GM19395 (cell line): ENCODE data around the gene PRELP.
"Not testable (repeated sequence)": the region's sequence is repeated elsewhere in the genome, so short reads cannot be mapped to it uniquely, and the experiment has no call there.

Source experiments
- ATAC-seq: cut with Tn5 transposase; IDR thresholded peaks from one replicate; pipeline ENCODE4 v1.9.1; 2021; ENCODE audit warnings: mild to moderate bottlenecking, moderate library complexity; ENCODE audit not compliant: unreplicated experiment

The PRELP gene

DNA sequence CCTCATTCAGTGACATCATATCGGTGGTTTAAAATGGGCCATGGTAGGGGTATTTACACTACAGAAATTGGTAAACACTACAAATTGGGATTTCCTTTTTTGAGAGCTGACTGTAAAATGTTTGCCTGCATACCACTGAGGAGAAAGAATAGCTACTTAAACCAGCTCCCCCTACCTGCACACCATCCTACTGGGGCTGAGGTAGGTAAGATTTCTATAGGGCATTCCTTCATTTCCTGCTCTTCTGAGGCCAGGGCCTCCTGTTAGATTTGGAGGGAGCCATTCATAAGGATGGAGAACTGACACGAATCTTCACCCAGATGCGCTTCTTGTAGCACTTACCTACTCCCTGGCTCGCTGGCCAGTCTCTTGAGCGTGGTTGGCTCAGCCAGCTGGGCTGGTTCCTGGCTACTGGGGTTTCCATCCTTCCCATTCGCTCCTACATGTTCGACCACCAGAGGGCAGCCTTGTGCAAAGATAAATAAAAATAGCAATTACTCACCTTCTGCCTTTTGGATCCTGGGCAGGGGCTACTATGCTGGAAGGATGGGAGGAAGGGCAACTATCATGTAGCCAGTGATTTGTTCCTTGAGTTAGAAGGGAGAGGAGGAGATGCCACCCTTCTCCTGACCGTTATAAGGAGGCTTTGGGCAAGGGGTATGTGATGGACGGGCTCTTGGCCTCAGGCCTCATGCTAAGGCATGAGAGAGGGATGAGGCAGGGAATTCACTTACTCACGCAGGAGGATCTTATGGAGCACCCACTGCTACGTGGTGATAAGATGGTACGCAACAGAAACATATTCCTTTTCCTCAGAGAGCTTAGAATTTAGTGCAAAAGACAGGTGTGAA lies 29.0 kb downstream of the PRELP start:
- ATAC-seq: no peak

DNA sequence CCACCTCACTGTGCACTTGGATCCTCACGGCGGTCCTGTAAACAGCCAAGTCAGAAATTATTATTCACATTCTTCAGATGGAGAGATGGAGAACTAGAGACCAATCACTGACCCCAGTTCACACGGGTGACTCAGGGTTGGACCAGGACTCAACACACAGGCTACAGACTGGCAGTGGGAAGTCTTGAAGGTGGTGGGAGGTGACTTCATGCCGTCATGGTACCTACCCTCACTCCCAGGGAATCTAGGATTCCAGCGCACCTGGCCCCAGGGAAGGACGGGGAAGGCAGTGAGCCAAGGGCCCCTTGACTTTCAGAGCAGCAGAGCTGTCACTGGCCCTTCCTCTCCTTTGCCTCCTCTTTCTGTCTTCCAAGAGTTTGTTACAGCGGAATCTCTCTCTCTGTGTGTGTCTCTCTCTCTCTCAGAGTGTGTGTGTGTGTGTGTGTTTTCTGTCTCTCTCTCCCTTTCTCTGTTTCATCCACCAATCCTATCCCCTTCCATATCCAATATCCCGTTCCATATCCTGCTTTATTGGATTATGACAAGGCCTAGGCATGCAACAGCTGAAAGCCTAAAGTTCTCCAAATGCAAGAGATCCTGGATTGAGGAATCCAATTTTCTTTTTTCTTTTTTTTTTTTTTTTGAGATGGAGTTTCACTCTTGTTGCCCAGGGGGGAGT lies 30.1 kb downstream of the PRELP start:
- ATAC-seq: no peak

DNA sequence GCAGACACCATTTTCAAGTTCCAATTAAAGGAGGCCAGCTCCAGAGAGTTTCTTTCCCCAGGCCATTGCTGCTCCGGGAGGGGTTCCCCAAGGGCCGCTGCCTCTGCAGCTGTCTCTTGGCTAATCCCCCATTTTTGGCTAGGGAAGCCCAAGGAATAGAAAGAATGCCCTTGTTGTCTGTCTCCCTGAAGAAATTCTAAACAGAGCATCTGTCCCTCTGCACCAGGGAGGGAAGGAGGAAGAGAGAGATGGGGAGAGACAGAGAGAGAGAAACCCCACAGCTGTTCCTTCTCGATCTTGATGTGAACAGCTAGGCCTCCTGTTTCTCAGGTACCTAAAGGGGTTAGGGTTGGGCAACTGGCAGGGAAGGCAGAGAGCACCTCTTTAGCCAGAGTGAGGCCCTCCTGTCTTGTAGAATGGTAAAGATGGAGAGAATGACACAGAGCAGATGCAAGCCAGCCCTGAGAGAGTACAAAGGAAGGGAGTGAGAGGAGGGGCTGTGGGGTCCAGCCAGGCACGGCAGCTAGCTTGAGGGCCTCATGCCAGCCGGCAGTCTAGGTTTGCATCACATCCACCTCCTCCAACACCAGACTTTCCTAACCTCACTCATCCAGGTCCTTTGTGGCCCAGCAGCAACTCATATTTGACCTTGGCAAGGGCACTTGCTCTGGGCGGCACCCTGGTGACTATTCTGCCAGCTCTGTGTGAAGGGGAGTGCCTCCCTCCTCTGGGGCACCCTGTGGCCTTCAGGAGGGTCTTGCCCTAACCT lies 31.4 kb downstream of the PRELP start:
- ATAC-seq: no peak

- ATAC-seq: no peak
Measured at GRCh38 chr1:203507759-203508158, 32.2 kb downstream of the PRELP start.

GRCh38 chr1:203508463-203509073 lies 33.0 kb downstream of the PRELP start:
- ATAC-seq: no peak

DNA sequence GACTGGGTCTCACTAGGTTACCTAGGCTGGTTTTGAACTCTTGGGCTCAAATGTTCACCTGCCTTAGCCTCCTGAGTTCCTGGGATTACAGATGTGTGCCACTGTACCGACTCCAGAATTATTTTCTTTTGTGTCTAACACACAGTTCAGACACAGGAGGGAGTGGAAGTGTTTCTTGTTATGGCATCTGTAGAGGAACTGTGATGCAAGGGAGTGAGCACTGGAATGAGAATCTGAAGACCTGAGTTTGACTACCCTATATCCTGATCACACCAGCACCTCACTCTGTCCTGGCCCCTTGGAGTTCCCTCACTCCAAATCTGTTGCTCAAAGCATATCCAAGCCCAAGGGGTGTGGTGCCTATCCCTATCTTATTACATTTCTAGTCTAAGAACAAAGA lies 33.5 kb downstream of the PRELP start:
- ATAC-seq: no peak

DNA sequence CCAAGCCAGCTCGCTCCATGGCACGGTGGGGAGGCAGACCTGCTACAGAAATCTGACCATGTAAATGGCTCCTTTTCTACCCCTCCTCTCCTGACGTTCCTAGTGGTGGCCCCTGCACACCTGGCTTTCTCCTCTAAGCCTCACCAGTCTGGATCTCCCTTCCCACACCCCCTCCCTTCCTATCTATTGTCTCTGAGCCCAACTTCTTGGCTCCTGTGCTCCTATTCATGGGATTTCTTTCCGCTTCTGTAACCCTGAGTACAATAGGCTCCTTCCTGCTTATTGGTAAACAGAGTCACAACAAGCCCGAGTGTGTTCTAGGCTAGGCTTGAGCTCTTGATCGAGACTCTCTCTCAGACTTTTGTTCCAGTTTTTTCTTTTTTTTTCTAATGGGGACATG lies 35.9 kb downstream of the PRELP start:
- no peak for ATAC-seq

- no peak for ATAC-seq
Measured at GRCh38 chr1:203511930-203512329, 36.3 kb downstream of the PRELP start.

- no peak for ATAC-seq
Measured at GRCh38 chr1:203512517-203512847, 36.9 kb downstream of the PRELP start.

DNA sequence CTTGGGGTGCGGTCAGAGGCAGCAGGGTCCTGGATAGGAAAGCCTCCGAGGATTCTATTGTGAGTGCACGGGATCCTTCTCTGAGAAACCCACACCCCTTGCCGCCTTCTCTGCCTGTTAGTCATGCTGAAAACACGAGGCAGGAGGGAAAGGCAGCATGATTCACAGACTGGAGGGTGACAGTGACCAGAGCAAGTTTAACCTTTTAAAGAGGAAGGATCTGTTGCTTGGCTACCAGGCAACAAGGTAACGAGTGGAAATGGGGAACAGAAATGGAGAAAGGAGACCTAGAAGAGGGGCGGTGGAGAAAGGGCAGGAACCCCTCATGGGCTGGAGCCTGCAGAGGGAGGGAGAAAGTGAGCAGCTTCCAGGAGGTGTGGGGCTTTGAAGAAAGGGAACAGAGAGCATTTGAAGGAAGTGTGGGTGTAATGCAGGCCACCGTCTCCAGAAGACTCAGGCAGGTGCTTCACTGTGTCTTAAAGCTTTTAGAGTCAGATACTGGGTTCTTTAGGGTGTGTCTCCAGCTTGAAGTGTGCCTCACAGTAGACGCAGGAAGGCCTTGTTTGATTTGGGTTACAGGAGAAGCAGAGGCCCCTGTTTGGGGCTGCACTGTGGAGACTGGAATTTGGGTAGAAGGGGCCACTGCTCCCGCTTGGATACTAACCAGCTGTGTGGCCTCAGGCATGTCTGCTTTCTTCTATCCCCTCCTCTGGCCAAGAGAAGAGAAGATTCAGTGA lies 37.4 kb downstream of the PRELP start:
- ATAC-seq: no peak

- ATAC-seq: no peak
Measured at GRCh38 chr1:203513585-203514031, 38.0 kb downstream of the PRELP start.

- ATAC-seq: no peak
Measured at GRCh38 chr1:203516184-203516583, 40.6 kb downstream of the PRELP start.

DNA sequence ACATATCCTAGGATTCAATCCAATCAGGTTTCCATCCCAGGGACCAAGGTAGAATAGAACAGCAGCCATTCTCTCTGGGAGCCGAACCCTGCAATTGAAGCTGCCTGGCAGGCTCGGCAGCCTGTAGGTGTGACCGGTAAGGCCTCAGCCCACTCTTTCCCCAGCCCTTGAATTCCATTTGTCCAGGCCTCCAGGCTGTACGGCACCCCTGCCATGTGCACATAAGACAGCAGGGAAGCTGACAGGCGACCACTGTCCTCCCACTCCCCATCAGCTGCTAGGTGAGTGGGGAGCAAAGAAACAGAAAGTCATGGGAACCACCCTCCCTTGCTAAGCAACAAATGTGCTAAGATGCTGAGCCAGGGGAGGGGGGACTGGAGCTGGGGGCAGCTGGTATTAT lies 41.3 kb downstream of the PRELP start:
- ATAC-seq: no peak

GRCh38 chr1:203517426-203518110 lies 42.0 kb downstream of the PRELP start:
- no peak for ATAC-seq

- ATAC-seq: not testable (repeated sequence)
Measured at GRCh38 chr1:203518139-203518538, 42.5 kb downstream of the PRELP start.

DNA sequence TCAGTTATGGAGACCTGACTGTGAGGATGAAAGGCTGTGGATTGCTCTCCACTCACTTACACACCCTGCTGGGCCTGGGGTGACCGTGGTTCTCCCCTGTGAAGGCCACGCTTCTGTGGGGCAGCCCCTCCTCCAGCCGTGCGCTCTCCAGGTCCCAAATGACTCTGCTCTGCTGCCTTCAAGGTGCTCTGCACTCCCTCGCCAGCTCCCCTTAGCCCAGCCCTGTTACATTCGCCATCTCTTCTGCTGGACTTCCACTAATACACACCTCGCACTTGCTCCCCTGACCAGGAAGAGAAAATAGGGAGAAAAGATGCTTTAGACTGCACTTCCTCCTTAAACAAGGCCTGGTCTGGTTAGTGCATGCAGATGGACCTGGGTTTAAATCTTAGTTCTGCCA lies 42.9 kb downstream of the PRELP start:
- ATAC-seq: no peak

GRCh38 chr1:203519053-203519840 lies 43.6 kb downstream of the PRELP start:
- no peak for ATAC-seq

- ATAC-seq: no peak
Measured at GRCh38 chr1:203519896-203520295, 44.3 kb downstream of the PRELP start.

- no peak for ATAC-seq
Measured at GRCh38 chr1:203520315-203520714, 44.7 kb downstream of the PRELP start.
